Cerebellar cortex (tissue), 1 donor: ENCODE measurements around the gene LGR5.
"Not testable (repeated sequence)": the region's sequence is repeated elsewhere in the genome, so short reads cannot be mapped to it uniquely, and the experiment has no call there.

Experiments
- DNase-seq: peaks from one replicate; pipeline ENCODE4 v3.0.0-alpha.2; 2015; ENCODE audit warnings: low spot score

The LGR5 gene

DNA sequence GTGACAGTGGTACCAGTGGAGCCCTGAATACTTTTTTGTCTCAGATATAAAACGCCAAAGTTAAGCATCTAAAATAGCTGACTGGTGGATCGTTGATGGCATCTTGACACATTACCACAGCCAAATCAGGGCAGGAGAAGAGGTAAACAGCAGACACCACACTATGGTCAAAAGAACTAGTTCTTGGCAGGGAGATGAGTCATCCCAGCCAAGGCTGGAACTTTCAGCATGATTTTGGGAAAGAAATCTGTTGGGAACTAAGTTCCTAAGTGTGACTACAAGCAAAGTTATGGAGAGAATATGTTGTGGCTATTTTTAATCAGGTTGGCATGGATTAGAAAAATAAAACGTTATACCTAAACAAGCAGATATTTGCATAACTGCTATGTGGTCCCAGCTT is 36.9 kb downstream of the LGR5 start:
- DNase-seq = no peak

DNA sequence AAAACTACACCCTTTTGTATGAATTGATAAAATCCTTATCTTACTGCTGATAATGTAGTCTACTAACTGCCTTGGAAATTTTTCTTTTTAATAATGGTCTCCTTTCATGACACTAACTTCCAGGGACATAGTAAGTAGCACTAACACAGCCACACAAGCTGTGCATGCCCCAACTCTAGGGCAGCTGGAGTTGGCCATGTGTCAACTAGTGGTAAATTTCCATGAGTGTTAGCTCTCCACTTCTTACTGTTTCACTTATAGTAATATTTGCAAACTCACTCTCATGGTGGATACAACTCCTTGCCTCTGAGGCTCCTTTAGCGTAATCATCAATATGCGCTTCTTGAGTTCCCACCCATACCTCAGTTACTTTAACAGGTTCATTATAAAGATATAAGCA is 38.0 kb downstream of the LGR5 start:
- DNase-seq = no peak

DNA sequence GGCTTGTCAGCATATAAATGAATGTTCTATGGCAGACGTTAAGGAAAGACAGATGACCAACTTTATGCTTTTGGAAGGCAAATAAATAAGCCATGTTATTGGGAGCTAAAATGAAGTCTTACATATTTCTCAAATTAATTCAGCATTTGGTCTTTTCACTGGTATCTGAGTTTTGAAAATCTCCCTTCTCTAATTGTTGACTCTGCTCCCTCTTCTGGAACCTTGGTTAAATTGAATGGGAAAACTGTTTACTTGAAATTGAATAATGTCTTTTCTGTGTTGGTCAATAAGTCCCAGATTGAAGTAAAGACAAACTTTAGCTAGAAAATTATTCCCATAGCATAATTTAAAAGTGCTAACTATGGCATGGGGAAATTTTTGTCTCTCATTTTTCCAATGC is 38.7 kb downstream of the LGR5 start:
- no peak for DNase-seq

DNA sequence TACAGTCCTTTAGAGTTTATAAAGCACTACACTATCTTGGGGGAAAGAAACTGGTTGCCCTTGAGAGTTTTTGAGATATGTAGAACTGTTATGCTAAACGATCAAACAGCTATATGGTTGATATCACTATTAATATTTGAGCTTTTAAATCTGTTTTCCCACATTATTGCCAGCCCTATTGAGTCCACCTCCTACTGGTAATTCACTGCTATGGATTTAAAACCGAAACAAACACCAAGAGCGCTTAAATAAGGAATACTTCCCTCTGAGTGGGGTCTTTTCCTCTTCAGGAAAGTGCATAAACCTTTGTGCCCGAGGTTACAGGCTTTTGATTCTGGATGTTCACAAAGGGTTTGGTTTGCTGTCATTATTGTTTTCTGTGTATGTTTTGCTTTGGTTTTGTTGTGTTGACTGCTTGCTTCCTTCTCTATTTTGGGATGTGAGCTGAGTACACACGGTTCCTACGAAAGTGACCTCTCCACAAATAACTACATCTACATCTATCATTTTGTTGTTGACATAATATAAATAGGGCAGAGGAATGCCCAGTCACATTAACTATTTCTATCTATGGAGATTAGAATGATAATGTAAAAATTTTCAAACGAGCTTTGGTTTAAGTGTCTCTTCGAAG is 44.8 kb downstream of the LGR5 start:
- DNase-seq = no peak

DNA sequence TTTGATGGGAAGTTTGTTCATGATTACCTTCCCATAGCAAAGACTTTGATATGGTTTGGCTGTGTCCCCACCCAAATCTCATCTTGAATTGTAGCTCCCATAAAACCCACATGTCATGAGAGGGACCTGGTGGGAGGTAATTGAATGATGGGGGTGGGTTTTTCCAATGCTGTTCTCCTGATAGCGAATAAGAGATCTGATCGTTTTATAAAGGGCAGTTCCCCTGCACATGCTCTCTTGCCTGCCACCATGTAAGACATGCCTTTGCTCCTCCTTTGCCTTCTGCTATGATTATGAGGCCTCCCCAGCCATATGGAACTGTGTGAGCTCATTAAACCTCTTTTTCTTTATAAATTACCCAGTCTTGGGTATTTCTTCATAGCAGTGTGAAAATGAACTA is 51.2 kb downstream of the LGR5 start:
- not testable (repeated sequence) for DNase-seq

DNA sequence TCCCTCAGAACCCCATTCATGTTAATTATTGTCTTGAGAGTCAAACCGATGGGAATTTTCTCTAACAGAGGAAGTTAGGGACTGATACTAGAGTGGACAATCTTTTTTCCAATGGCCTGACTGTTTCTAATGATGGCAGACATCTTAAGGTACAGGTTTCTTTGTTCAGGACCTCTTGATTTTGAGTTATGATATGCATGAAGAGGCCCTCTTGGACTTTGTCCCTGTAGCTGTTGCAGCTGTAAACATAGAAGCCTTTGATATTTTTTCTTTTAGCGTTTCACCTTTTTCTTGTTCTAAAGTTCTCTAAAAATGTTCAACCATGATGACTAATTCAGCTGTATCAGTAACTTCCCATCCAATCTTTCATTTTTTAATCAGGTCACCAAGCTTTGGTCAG is 53.0 kb downstream of the LGR5 start:
- no peak for DNase-seq

DNA sequence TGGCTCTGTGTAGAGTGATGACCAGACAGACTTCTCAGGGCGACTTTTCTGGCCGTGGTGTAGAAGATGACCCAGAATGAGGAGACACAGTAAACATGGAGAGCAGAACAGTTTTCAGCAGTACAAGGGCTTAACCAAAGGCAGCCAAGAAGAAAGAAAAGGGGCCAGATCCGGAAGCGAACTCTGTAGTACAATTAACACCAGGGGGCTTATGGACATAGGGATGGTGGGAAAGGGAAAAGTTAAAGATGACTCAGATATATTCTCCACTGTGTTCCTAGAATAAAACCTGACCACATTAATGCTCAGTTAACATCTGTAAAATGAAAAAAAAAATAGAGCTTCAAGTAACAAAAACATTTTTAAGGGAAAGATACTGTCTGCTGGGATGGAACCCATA is 60.2 kb downstream of the LGR5 start:
- DNase-seq = no peak

DNA sequence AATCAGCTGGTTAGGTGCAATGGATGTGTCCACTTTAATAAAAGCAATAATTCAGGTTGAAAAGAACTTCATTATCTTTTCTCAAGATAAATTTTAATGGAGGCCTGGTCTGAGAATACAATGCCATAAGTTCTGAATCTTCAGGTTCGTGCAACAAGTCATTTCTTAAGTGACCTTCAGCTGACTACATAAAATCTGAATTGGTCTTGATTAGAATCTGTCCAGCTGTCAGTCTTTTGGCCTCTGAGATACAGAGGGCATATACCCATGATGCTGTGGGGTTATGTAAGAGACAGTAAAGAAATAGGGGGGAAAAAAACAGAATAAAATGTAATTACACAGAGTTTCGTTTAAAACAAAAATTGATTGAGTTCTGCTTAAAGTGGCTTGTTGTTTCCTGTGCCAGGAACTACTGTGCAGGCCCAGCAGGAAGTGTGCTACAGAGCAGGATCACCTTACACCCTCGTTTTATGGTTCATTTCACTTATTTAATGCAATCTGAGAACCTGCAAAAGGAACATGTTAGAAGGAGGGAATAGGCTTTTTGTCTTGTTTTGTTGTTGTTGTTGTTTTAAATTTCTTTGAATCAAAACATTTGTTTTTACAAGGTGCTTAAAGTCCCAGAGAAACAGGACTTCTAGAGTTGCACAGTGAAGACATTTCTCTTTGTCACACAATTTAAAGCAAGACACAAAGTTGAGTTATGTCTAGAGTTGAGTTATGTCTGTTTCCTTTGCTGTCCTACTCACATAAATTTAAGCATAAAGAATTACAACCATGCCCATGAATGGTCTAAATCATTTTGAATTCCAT is 64.2 kb downstream of the LGR5 start:
- DNase-seq = no peak

DNA sequence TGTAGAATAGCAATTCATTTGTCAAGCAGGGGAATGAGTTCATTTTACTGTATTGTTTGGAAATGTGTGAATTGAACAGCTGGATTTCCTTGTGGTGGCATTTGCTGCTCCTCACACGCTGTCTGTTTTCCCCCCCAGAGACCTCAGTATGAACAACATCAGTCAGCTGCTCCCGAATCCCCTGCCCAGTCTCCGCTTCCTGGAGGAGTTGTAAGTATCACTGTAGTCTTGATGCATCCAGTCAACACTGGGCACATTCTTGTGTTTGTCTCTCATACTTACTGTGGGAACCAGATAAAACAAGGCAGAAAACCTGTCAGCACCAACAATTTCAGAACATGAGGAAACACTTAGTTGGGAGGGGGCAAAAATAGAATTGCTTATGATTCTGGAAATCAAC is 64.9 kb downstream of the LGR5 start:
- DNase-seq = no peak

DNA sequence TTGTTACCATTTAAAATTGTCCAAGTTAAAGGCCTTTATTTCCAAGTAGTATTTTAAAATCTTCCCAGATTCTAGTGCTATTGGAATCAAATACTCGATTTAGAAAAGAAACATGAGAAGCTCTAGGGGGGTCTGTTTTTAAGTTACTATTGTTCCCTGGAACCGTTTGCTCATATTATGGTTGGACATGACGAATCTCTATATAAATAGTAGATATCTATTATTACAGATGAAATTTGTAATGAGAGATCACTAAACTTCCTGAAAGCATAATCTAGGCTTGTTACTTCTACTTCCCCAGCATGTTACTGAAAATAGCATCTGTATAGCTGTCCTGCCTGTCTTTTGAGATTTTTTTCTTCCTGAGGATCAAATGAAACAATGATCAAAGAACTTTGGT is 70.1 kb downstream of the LGR5 start:
- DNase-seq = no peak

DNA sequence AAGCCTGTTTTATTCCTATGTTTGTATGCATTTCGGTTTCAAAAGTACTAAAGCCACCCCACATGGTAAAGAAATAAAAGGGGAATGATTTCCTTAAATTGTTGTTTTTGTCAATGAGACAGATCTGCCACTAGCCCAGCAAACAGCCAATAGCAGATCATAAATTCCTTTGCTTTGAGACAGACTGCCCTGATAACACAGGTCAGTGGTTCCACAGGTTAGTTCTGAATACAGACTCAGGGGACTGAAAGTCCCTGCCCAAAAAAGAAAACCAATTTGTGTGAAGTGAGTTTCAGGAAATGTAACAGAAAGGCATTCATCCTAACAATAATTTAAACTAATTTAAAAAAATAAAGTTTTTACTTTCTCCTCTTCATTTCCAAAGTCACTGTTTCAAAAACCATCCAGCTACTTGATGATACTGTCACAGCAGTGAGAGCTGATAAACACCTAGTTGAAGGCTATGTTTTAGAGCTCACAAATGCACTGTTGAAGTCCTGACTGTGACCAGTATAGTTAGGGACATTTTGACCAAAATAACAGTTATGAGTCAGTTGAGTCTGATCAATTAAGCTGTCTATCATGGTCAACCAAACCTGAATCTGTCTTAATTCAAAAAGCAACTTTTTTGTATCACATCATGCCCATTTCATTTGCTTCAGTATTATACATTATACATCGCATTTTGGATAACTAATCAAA is 77.7 kb downstream of the LGR5 start:
- DNase-seq = no peak

DNA sequence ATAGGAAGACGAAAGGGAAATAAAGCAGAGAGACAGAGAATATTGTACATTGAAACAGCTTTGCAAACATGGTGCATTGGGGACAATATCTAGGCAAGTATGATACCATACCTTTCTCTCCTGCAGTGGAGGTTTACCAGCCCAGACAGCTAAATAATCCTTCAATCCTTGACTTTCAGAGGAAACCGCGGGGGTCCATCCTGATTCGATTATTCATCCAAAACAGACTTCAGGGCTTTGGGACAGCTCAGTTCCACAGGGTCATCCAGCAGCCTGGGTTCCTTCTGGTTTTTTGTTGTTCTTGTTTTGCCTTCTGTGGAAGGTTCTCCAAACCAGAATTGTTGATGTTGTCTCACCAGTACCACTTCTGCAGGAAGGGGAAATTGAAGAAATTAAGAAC is 81.5 kb downstream of the LGR5 start:
- DNase-seq = no peak

DNA sequence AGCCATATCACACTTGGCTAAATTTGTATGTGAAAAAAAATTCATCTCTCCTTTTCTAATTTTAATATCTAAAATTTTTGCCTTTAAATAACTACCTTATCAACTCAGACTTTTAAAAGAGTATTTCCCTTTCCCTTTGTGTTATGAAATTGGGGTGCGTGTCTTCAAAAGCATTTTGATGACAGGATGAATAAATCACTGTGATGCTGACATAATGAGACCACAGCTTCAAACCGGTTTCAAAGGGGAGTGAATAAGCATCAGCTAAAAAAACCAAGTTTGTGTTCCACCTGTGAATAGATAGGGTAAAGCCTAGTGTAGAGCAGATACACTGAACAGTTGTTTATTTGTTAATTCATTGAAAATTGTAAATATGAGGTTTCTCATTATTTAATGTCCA is 85.0 kb downstream of the LGR5 start:
- DNase-seq = no peak

DNA sequence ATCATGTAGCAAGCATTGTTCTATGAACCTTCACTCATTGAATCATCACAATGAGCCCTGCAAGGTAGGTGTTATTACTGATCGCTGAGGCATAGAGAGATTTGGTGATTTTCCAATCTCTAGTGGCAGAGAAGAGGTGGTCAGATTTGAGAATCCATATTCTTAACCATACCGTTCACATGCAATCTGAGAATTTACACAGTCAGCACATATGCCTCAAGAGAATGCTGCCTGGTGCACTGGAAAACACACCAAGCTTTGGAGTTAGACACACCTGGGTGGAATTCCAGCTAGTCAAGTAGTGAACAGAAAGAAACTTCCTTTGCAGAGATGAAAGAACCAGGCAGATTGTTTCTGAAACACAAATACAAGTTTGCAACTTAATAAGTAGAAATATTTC is 94.1 kb downstream of the LGR5 start:
- no peak for DNase-seq

DNA sequence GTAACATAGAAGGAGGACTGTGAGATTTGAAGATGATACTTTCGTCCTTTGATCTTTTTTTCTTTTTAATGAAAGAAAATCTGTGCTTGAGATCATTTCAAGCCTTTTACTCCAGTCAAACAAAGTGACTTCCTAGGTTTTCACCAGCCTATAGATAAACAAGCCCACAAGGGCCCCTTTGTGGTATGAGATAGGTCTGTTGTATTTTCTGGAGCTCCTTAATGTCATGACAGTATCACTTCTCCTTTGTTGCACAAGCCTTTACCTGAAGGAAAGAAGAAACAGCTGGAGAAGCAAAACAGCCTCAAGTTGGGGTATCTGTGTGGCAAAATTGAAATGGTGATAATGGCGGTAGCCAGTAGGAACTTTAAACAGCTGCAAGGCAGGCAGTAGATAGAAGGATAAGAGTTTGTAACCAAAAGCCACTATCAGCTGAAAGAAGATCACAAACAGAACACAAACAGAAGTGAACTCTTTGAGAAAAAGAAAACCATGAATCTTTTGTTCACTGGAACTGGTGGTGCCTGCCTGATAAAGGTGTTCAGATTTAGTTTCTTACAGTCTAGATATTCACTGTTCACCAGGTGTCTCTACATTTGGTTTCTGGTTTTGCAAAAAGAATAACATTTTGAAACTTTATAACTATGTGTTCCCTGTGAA is 96.8 kb downstream of the LGR5 start:
- no peak for DNase-seq

DNA sequence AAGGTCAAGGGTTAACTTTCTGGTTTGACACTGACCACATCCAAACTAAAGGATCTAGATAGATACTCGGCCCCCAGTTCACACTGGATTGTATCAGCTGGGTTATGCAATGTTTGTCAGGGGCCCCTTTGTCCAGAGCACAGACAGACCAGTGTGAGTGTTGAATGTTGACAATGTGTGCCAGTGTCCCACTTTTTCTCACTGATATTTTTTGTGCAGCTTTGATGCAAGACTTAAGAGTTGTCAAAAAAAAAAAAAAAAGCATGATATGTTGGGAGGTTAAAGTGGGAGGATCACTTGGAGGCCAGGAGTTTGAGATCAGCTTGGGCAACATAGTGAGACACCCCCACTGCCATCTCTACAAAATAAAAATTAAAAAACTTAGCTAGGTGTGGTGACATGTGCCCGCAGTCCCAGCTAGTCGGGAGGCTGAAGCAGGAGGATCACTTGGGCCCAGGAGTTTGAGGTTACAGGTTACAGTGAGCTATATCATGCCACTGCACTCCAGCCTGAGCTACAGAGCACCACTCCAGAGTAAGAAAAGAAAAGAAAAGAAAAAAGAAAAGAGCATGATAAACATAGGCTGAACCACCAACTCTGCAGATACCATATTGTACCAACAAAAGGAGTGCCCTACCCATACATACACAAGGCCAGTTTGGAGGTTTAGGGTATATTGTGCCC is 97.5 kb downstream of the LGR5 start:
- no peak for DNase-seq

DNA sequence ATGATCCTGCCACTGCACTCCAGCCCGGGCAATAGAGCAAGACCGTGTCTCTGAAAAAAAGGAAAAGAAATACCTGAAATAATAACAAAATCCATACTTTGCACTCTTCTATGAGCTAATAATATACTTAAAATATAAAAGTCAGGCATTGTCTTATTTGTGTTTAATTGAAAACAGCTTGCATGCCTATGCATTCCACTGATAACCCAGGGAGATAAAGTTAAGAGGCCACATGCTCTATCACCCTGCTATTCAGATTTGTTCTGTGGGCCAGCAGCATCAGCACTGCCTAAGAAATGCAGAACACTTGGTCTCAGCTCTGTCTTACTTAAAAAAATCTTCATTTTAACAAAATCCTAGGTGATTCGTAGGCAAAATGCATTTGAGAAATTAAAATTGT is 99.2 kb downstream of the LGR5 start:
- DNase-seq = no peak

DNA sequence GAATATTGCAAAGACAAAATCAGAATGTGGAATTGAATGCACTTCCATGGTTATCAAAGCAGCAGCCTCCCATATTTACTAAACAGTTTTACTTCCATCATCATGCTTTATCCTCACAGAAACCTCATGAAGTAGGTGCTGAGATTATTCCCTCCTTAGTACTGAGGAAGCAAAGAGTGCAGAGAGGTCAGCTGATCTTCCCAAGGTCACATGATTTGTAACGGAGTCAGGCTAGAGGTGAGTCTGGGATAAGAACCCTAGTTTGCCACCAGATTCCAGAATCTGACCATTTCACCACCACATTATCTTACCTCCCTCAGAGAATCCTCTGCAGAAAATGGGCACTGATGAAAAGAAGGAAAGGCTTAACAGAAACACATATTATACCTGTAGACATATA is 102.0 kb downstream of the LGR5 start:
- DNase-seq = no peak

DNA sequence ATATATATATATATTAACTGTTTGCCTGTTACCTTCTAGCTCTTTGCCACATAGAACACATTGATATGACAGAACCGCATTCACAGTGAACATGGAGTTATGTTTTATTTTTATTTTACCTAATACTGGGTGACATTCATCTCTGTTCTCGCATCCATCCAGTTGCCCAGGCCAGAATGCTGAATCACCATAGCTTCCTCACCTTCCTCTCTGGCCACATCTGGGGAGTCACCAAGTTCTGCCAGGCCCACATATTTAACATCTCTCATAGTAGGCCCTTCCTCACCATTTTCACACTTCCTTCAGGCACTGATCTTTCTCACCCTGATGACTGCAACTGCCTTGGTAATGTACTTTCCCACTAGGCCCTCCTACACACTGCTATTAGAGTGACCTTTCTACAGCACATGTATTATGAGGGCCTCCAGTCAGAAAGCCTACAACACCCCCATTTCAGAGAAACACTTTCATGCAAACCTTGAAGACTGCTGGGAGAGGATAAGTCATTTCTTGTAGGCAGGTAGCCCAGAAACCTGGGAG is 106.8 kb downstream of the LGR5 start:
- no peak for DNase-seq

DNA sequence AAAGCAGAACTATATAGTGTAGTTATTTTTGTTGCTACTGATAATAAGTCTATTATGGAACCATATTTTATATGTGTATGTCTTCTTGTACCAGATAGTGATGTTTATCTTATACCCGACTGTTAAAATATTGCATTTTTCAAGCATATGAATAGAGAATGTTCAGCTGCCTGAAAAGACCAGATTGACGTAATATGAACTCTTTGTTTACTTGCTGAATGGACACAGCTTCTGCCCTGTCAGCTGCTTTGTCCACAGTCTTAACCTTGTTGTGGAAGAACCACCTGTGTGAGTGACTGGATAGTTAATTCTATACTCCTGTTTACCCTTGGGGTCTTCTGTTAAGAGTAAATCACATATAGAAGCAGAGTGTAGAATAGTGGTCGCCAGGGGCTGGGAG is 109.3 kb downstream of the LGR5 start:
- no peak for DNase-seq

DNA sequence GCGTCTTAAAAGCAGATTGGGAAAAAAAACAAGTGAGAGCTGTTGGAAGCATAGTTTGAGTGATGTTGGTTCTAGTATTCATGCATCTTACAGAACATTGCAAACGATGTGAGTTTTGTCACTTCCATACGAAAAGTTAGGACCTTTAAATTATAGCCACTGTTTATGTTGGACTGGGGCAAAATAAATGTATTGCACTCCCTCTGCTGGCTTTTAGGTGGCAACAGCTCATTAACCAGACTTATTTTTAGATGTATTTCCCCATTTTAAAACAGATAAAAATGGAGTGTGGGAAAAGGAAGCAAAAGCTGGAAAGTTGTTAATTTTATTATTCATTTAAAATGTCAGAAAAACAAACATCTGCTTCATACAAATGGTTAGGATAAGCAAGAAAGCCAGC is 111.9 kb downstream of the LGR5 start:
- DNase-seq = no peak
